GM18499 (cell line): ENCODE results near the gene SEC22B.
"Not testable (repeated sequence)": the region's sequence is repeated elsewhere in the genome, so short reads cannot be mapped to it uniquely, and the experiment has no call there.

Experiments
- ATAC-seq: cut with Tn5 transposase; IDR thresholded peaks from one replicate; pipeline ENCODE4 v1.9.1; 2021; ENCODE audit warnings: moderate number of reproducible peaks; ENCODE audit not compliant: insufficient read depth, unreplicated experiment

SEC22B gene

GRCh38 chr1:120149420-120150059 lies 26.8 kb downstream of the SEC22B start:
- not testable (repeated sequence) for ATAC-seq

GRCh38 chr1:120145806-120146205 lies 30.5 kb downstream of the SEC22B start:
- ATAC-seq = not testable (repeated sequence)

- ATAC-seq = not testable (repeated sequence)
These were observed 31.7 kb downstream of the SEC22B start for GRCh38 chr1:120144626-120145025.

- not testable (repeated sequence) for ATAC-seq
These were observed 32.2 kb downstream of the SEC22B start for GRCh38 chr1:120144169-120144568.

GRCh38 chr1:120143334-120143733 lies 33.0 kb downstream of the SEC22B start:
- not testable (repeated sequence) for ATAC-seq

- peak; percentile 96 for ATAC-seq
These were observed 33.6 kb downstream of the SEC22B start for GRCh38 chr1:120142512-120143263.

- not testable (repeated sequence) for ATAC-seq
These were observed 34.5 kb downstream of the SEC22B start for GRCh38 chr1:120141865-120142264.

- not testable (repeated sequence) for ATAC-seq
These were observed 35.6 kb downstream of the SEC22B start for GRCh38 chr1:120140656-120141265.

- not testable (repeated sequence) for ATAC-seq
These were observed 40.2 kb downstream of the SEC22B start for GRCh38 chr1:120136086-120136485.

- not testable (repeated sequence) for ATAC-seq
These were observed 42.4 kb downstream of the SEC22B start for GRCh38 chr1:120133928-120134325.

GRCh38 chr1:120133228-120133927 lies 42.9 kb downstream of the SEC22B start:
- no peak for ATAC-seq

- not testable (repeated sequence) for ATAC-seq
These were observed 43.9 kb downstream of the SEC22B start for GRCh38 chr1:120132406-120132763.

- ATAC-seq = not testable (repeated sequence)
These were observed 44.5 kb downstream of the SEC22B start for GRCh38 chr1:120131611-120132405.

- not testable (repeated sequence) for ATAC-seq
These were observed 48.4 kb downstream of the SEC22B start for GRCh38 chr1:120127921-120128320.

GRCh38 chr1:120126216-120126615 lies 50.1 kb downstream of the SEC22B start:
- ATAC-seq = not testable (repeated sequence)

GRCh38 chr1:120124628-120125027 lies 51.7 kb downstream of the SEC22B start:
- ATAC-seq = not testable (repeated sequence)

GRCh38 chr1:120123813-120124510 lies 52.4 kb downstream of the SEC22B start:
- not testable (repeated sequence) for ATAC-seq

- peak; percentile 69 for ATAC-seq
These were observed 53.9 kb downstream of the SEC22B start for GRCh38 chr1:120122262-120122893.

GRCh38 chr1:120121830-120122229 lies 54.5 kb downstream of the SEC22B start:
- ATAC-seq = not testable (repeated sequence)
